ENCODE data around the gene ASRGL1. TPM values are rescaled to one million over a fixed set of nuclear protein-coding genes. Genes with fewer than 3 reads are reported as not detected.
A peak's percentile ranks its signal among the peaks of the same experiment; 100 is the strongest.

ASRGL1 gene
- total RNA-seq (2016; rRNA removed; fragmentation: Illumina TruSeq; extraction: Trizol) = 50.8 and 56.4 TPM in 2 replicates
- 13.7 and 14.0 TPM in 2 replicates for total RNA-seq (2016; cell fraction: cytosol; rRNA removed; fragmentation: Illumina TruSeq; extraction: Trizol; ENCODE audit: low read depth)
- 56.0 and 59.8 TPM in 2 replicates for total RNA-seq (2016; cell fraction: insoluble cytoplasmic fraction; rRNA removed; fragmentation: Illumina TruSeq; extraction: Trizol)
- 23.9 and 33.1 TPM in 2 replicates for total RNA-seq (2016; cell fraction: membrane; rRNA removed; fragmentation: Illumina TruSeq; extraction: Trizol)
- 25.4 and 37.0 TPM in 2 replicates for total RNA-seq (2016; cell fraction: nucleus; rRNA removed; fragmentation: Illumina TruSeq; extraction: Trizol)
- 83.4 and 97.5 TPM in 2 replicates for polyA plus RNA-seq (2011; rRNA removed)
- 82.2 and 92.0 TPM in 2 replicates for polyA plus RNA-seq (2011; cell fraction: cytosol; rRNA removed)
- polyA plus RNA-seq (2011; cell fraction: nucleus; rRNA removed) = 142 and 144 TPM in 2 replicates
- polyA plus RNA-seq (2012) = 38.9 and 45.7 TPM in 2 replicates
- 14.0 and 18.9 TPM in 2 replicates for polyA plus RNA-seq (2016; cell fraction: cytosol; fragmentation: Illumina TruSeq; extraction: Trizol; ENCODE audit: low read depth)
- polyA plus RNA-seq (2016; cell fraction: insoluble cytoplasmic fraction; fragmentation: Illumina TruSeq; extraction: Trizol; ENCODE audit: low read depth) = 58.0 and 67.0 TPM in 2 replicates
- polyA plus RNA-seq (2016; cell fraction: membrane; fragmentation: Illumina TruSeq; extraction: Trizol; ENCODE audit: low read depth) = 23.3 and 27.0 TPM in 2 replicates
- 55.7 and 55.8 TPM in 2 replicates for polyA plus RNA-seq (2016; cell fraction: nucleus; fragmentation: Illumina TruSeq; extraction: Trizol; ENCODE audit: insufficient read depth, low read depth)
- 7.8 and 40.4 TPM in 2 replicates for polyA minus RNA-seq (2011; rRNA and poly(A)+ RNA removed; ENCODE audit: low replicate concordance)
- 20.0 and 21.3 TPM in 2 replicates for polyA minus RNA-seq (2011; cell fraction: cytosol; rRNA and poly(A)+ RNA removed)
- polyA minus RNA-seq (2011; cell fraction: nucleus; rRNA and poly(A)+ RNA removed) = 57.7 and 61.4 TPM in 2 replicates
- Bru-seq, nascent RNA = percentile 52 among the genes with signal in this experiment
- BruChase-seq, experiment 1, labeled RNA remaining after a 6-hour chase = percentile 56 among the genes with signal in this experiment
- BruChase-seq, experiment 2, labeled RNA remaining after a 2-hour chase = percentile 53 among the genes with signal in this experiment
- long read RNA-seq, experiment 1, transcript ASRGL1-202 (7 exons, 2,270 nt) = minor isoform, 29 of 216 reads
- long read RNA-seq, experiment 1, transcript ASRGL1-201 (7 exons, 2,182 nt) = major isoform, 126 of 216 reads
- long read RNA-seq, experiment 1, transcript ASRGL1-210 (4 exons, 639 nt) = minor isoform, 17 of 216 reads
- long read RNA-seq, experiment 1, partial matches to known transcripts = 22 of 216 reads
- long read RNA-seq, experiment 1, other reads (novel, unspliced or antisense) = 20 of 216 reads
- long read RNA-seq, experiment 2, transcript ASRGL1-202 (7 exons, 2,270 nt) = minor isoform, 9 of 82 reads
- long read RNA-seq, experiment 2, transcript ASRGL1-201 (7 exons, 2,182 nt) = major isoform, 26 of 82 reads
- long read RNA-seq, experiment 2, partial matches to known transcripts = 35 of 82 reads
- long read RNA-seq, experiment 2, other reads (novel, unspliced or antisense) = 6 of 82 reads

- Histone ChIP-seq H3K9ac (ENCODE audit: insufficient read depth, low read depth, low read length) (peak within 1 kb of the TSS; percentile 68), H3K79me2 (ENCODE audit: insufficient read depth, low read length) (peaks cover 9% of the 10 kb centered on the region), H3K36me3 (replicated peaks in 1 of 2; ENCODE audit: control insufficient read depth in 1 of 2, insufficient read depth in 2 of 2, low read length in 2 of 2) (peaks cover 0 to 9% of the 10 kb centered on the region in 2 experiments; a peak in 1 of 5 replicates), H2AFZ (ENCODE audit: low read length) (peak within 1 kb of the TSS; percentile 28), H3K9me3 (ENCODE audit: low read length) (no peaks in the 10 kb centered on the region), H4K20me1 (ENCODE audit: insufficient read depth, low read length) (no peaks in the 10 kb centered on the region), H3K4me2 (ENCODE audit: low read depth, low read length) (peak within 1 kb of the TSS; percentile 82), H3K27me3 (ENCODE audit: control insufficient read depth in 1 of 2, insufficient read depth in 2 of 2, low read length in 2 of 2) (peaks cover 4 to 30% of the 10 kb centered on the region in 2 experiments; a peak in 3 of 5 replicates), H3K4me3 (replicated peaks in 1 of 3; ENCODE audit: insufficient read depth in 1 of 3, low read depth in 2 of 3, low read length in 3 of 3) (peak within 1 kb of the TSS; percentile 57 to 82 (median 73)), H3K27ac (ENCODE audit: extremely low read length, insufficient read depth, low read length) (peak within 1 kb of the TSS; percentile 39), H3K4me1 (ENCODE audit: insufficient read depth, low read length) (peaks cover 70% of the 10 kb centered on the region)
- no TSS peak for BruUV-seq (replicated peaks)
- CTCF ChIA-PET (ENCODE audit: low intra/inter-chr PET ratio, low total read pairs) = no interaction called here
- ATAC-seq (peak; percentile 80), DNase-seq (ENCODE audit: low spot score) (peak; percentile 43), FAIRE-seq (no peak)
- POLR2A ChIA-PET = interaction anchor here (1.1 kb wide), 1 partner anchor 15 kb away, joined by 3 read pairs; no protein-coding TSS in a partner anchor
- 0% methylated on average over 13 of the region's 98 CpGs for WGBS (ENCODE audit: low lambda C conversion rate)
- intact Hi-C loops (cut with micrococcal nuclease; ENCODE audit: unreplicated experiment) (no loop called here), in situ Hi-C loops (cut with HindIII; ENCODE audit: extremely low pct_ligation_motif_present, low pct_unique_long_range_greater_than_20kb) (no loop called here)
- TF ChIP-seq ZBTB43 (CRISPR knock-in tag; conservative IDR thresholded peaks at IDR 0.05) = 0 out of 2 replicates have a peak, but pooled peaks have one; percentile 48
- no peak for TF ChIP-seq ZMYM4 (CRISPR knock-in tag; IDR thresholded peaks at IDR 0.05)
- TF ChIP-seq SPEN (CRISPR knock-in tag; IDR thresholded peaks at IDR 0.05; ENCODE audit: low read depth) = peak; percentile 48; the same call in 1 of the 2 replicates
- no peak for TF ChIP-seq ZNF597 (CRISPR knock-in tag; IDR thresholded peaks at IDR 0.05)
- TF ChIP-seq TOE1 (CRISPR knock-in tag; IDR thresholded peaks at IDR 0.05) = no peak
- TF ChIP-seq BRF2 (CRISPR knock-in tag; IDR thresholded peaks at IDR 0.05) = 0 out of 2 replicates have a peak, but pooled peaks have one; percentile 26
- 0 out of 2 replicates have a peak, but pooled peaks have one; percentile 10 for TF ChIP-seq ZNF367 (CRISPR knock-in tag; IDR thresholded peaks at IDR 0.05; ENCODE audit: borderline replicate concordance)
- no peak for TF ChIP-seq MAZ (IDR thresholded peaks at IDR 0.05; ENCODE audit: borderline replicate concordance, low read depth, low read length)
- TF ChIP-seq MAZ (CRISPR knock-in tag; IDR thresholded peaks at IDR 0.05; ENCODE audit: low read depth) = peak; percentile 24; the same call in 1 of the 2 replicates
- TF ChIP-seq ZNF10 (CRISPR knock-in tag; IDR thresholded peaks at IDR 0.05; ENCODE audit: borderline replicate concordance, low read depth) = no peak
Measured at GRCh38 chr11:62337303-62338181, at the start of gene ASRGL1. Gene ASRGL1, plus strand, starts transcription at chr11:62337448. Its CDS starts 530 bp downstream, at chr11:62337978.

Measured in HepG2 (cell line).